ENCODE data around the gene STAT5B.
"Not testable (repeated sequence)": the region's sequence is repeated elsewhere in the genome, so short reads cannot be mapped to it uniquely, and the experiment has no call there.

STAT5B gene

DNA sequence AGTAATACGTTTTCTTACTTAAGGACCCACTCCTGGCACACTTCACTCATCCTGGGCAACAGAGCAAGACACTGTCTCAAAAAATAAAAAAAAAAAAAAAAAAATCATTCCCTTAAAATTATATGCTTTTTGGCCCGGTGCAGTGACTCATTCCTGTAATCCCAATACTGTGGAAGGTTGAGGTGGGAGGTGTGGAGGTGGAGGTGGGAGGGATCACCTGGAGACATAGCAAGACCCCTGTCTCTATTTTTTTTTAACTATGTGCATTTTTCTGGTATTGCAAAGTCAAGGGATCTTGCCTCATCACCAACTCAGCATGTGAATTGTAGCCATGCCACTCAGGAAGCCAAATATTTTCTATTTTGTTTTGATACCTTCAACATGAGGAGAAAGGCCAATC lies 9.7 kb downstream of the STAT5B start:
- no peak for FAIRE-seq

DNA sequence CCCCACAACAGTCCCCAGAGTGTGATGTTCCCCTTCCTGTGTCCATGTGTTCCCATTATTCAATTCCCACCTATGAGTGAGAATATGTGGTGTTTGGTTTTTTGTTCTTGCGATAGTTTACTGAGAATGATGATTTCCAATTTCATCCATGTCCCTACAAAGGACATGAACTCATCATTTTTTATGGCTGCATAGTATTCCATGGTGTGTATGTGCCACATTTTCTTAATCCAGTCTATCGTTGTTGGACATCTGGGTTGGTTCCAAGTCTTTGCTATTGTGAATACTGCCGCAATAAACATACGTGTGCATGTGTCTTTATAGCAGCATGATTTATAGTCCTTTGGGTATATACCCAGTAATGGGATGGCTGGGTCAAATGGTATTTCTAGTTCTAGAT lies 11.8 kb downstream of the STAT5B start:
- not testable (repeated sequence) for FAIRE-seq

DNA sequence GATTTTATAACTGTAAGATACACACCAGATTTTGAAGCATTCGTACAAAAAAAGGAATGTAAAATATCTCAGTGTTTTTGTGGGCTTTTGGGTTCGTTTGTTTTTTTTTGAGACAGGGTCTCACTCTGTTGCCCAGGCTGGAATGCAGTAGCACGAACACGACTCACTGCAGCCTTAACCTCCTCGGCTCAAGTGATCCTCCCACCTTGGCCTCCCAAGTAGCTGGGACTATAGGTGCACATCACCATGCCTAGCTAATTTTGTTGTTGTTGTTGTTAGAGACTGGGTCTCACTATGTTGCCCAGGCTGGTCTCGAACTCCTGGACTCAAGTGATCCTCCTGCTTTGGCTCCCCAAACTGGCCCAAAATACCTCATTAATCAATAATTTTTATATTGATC lies 15.9 kb downstream of the STAT5B start:
- FAIRE-seq: no peak

DNA sequence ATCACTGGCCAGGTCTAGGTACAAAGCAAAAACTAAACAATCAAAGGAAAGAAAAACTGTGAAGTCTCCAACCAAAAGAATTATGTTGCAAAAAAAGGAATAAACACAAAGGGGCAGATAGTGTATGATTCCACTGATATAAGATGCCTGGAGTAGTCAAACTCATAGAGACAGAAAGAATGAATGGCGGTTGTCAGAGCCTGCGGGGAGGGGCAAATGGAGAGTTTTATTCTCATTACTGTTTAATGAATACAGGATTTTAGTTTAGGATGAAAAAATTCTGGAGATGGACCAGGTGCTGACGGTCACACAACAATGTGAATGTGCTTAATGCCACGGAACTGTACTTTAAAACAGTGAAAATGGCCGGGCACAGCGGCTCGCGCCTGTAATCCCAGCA lies 20.7 kb downstream of the STAT5B start:
- FAIRE-seq: no peak

DNA sequence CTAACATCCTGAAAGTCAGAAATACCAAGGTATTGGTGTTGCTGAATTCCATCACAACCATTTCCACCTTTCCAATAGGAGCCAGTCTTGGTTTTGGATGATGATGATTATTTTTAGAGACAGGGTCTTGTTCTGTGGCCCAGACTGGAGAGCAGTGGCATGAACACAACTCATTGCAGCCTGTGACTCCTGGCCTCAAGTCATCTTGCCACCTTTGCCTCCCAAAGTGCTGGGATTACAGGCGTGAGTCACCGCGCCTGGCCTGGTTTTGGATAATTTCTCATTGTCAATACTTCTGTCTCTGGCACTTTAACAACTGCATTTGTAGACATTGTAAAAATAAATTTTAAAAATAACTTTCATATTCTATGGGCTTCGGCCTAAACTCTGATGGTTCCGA lies 22.6 kb downstream of the STAT5B start:
- FAIRE-seq: no peak

DNA sequence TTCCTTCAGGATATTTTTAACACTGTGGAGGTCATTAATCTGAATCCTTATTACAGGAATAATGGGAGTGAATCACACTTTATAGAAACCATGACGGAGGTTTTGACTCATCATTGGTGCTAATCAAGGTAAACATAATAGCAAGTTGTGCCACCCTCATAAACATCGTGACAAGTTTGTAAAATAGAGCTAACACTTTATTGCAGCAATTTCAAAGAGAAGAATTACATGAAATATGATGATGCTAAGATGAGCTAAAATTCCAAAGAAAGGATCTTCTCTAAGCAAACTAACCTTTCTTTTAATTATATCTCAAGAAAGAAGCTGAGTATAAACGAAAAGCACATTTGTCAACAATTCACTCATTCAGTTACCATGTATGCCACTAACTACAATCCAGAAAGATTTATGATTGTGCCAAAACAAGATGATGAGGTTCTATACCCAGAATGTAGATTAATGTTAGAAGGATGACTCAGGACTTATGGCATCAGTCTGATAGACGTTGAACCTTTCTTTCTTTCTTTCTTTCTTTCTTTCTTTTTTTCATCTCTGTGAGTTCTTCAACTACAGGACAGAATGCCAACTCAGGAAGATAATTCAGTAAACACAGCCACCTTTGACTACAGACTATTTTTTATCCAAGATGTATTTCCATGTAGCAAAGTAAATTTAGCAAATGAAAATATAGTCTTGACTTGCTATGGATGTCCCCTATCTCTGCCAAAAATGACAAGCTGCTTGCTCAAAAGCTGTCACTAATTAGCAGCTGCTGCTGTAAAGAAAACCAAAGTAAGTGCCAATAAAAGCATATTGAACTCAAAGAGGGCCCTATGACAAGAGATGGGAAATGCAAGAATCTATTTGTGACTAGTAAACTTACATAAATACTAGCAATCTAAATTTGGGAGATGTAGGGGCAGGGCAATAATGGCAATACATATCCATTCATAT lies 23.3 kb downstream of the STAT5B start:
- FAIRE-seq: no peak

DNA sequence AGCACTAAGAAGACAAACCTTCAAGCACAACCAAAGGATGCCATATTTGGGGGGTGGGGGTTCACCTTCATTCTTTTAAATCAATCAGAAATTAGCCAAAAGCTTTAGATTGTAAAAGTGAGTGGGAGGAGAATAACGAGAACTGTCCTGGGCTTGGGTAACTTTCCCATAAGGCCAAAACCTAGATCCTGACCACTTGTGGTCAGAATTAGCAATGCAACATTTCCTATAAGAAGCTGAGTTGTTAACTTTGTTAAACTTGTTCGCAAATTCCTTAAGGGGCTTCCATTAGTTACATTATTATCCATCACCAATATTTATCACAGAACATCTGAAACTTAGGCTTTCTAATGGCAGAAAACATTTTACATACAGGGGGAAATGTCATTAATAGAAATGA lies 25.1 kb downstream of the STAT5B start:
- no peak for FAIRE-seq

DNA sequence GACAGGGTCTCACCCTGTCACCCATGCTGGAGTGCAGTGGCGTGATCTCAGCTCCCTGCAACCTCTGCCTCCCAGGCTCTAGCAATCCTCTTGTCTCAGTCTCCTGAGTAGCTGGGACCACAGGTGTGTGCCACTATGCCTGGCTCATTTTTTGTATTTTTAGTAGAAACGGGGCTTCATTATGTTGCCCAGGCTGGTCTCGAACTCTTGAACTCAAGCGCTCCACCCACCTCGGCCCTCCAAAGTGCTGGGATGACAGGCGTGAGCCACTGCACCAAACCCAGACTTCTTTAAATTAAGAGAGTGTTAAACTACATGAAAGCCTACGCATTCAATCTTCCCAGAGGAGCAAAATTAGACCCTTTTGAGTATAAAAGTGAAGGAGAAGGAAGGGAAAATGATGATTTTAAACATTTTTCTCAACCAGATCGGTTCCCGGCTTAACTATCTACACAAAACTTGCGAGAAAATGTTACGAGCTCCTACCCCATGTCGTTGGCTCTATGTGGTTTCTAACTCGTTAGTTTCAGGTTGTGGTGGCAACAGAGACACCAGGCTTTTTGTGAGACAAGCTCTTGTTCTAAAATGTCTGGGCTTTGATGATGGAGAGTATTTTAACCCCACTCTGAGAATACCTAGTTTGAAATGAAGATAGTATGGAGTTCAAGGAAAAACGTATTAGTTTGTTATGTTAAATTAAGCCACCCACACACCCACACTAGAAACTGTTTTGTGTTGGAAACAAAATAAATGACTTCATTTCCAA lies 26.3 kb downstream of the STAT5B start:
- FAIRE-seq: no peak

DNA sequence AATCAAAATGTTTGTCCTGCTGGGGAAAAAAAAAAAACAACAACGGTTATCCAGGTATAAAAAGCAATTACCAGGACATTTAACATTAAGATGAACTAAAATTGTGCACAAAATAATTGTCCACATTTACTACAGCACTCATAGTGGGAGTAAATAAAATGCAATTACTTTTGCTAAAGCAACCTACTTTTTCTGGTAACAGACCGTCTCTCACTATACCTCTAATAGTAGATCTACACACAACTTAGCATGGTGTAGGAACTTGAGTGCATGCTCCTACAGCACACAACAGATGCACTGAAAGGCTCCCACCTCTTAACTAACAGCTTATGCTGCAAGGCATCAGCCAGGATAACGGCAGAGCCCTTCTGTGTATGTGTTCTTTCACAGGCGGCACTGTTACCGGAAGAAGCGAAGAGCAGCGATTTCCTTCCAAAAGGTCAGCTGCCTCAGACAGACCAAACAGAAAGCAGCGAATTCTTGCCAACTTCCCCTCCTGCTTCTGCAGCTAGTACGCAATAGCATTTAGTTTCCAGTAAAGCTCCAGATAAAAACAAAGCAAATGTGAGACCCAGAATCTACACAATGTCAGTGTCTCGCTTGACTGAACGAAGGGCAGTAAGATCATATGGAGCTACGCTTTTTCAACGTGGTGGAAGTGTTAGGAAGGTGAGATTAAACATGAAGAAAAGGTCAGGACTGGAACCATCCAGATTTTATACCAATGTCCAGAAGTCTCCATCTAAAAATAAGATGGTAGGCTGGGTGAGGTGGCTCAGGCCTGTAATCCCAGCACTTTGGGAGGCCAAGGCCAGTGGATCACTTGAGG lies 27.6 kb downstream of the STAT5B start:
- no peak for FAIRE-seq

DNA sequence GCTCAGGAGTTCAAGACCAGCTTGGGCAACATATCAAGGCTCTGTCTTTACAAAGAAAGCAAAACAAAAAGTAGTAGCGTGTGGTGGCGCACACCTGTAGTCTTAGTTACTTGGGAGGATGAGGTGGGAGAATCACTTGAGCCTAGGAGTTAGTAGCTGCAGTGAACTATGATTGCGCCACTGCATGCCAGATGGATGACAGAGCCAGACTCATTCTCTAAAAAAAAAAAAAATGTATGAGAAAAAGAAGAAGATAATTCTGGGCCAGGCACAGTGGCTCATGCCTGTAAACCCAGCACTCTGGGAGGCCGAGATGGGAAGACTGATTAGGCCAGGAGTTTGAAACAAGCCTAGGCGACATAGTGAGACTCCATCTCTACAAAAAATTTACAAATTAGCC lies 28.5 kb downstream of the STAT5B start:
- no peak for FAIRE-seq

DNA sequence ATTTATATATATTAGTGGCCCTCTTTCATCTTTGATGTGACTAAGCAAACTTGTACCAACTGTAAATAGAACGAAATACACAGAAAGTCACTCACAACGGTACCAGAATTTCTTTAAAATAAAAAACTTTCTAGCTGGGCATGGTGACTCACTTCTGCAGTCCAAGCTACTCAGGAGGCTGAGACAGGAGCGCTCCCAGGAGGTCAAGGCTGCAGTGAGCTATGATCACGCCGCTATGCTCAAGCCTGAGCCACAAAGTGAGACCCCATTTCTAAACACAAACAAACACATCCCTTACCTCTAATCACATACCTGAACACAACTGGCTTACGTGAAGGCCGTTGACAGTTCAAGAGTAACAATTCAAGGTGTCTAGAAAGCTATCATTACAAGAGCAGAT lies 29.7 kb downstream of the STAT5B start:
- no peak for FAIRE-seq

DNA sequence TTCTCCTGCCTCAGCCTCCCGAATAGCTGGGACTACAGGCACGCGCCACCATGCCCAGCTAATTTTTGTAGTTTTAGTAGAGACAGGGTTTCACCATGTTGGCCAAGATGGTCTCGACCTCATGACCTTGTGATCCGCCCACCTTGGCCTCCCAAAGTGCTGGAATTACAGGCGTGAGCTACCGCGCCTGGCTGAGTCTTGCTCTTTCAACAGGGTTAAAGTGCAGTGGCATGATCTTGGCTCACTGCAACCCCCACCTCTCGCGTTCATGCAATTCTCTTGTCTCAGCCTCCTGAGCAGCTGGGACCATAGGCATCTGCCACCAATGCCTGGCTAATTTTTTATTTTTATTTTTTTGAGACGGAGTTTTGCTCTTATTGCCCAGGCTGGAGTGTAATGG lies 31.0 kb downstream of the STAT5B start:
- FAIRE-seq: not testable (repeated sequence)

DNA sequence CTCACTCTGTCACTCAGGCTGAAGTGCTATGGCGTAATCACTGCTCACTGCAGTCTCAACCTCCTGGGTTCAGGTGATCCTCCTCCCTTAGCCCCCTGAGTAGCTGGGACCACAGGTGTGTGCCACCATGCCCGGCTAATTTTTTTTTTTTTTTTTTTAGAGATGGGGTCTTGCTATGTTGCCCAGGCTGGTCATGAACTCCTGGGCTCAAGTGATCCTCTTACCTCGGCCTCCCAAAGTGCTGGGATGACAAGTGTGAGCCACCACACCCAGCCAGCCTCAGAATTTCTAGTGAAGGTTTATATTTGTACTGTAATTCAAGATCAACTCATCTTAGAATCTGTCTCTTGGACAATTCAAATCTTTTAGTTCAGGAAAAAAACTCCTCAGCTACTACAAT lies 32.1 kb downstream of the STAT5B start:
- FAIRE-seq: not testable (repeated sequence)

DNA sequence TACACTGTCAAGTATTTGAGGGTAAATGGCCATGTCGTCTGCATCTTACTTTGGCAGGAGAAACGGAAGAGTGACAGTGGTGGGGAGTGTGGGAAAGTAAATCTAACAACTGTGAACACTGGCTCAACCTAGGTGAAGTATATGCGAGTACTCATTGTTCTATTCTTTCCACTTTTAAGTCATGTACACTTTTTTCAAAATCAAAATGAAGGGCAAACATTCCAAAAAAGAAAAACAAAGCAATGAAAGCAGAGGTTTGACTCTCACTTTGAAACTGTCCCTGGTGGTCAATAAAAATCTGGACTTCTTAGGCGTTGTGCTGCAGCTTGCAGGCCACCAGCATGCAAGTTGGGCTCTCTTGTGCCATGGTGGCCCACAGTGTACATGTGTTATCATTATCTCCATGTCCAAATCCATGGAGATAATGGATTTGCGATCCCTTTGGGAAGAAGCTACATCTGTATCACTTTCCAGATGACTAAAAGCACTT lies 32.7 kb downstream of the STAT5B start:
- no peak for FAIRE-seq

DNA sequence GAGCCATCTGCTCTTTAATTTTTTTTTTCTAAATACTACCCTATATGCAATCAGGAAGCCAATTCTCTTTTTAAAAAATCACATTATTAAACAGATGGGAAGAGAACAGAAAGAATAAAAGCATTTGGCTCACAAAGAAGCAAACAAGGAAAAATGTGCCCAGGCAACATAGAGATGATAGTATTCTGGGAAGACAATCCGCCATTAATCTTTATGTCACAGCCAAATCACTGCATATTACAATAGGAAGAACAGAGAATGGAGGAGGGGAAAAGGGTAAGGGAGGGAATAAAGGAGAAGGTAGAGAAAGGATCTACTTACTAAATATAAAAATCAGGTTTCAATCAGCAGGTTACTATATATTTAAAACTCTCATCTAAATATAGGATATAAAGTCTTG lies 34.3 kb downstream of the STAT5B start:
- FAIRE-seq: no peak

DNA sequence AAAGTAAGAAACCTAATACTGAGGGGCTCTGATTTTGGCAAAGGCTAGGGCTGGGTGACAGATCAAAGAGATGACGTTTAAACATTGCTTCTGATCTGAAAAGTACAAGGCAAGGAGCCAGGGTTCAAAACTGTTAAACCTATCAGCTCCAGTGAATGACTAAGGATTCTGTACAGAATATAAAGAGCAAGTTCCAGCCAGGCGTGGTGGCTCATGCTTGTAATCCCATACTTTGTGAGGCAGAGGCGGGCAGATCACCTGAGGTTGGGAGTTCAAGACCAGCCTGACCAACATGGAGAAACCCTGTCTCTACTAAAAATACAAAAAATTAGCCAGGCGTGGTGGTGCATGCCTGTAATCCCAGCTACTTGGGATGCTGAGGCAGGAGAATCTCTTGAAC lies 35.3 kb downstream of the STAT5B start:
- not testable (repeated sequence) for FAIRE-seq

DNA sequence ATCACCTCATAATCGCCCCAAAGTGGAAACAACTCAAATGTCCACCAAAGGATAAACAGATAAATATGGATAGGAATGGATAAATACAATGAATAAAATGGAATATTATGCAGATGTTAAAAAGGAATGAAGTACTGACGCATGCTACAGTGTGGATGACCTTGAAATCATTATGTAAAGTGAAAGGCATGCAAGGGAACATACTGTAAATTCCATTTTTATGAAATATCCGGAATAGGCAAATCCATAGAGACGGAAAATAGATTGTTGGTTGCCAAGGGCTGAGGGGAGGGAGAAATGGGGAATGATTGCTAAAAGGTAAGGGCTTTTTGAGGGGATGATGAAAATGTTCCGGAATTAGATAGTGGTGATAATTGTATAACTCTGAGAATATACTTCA lies 36.0 kb downstream of the STAT5B start:
- no peak for FAIRE-seq

DNA sequence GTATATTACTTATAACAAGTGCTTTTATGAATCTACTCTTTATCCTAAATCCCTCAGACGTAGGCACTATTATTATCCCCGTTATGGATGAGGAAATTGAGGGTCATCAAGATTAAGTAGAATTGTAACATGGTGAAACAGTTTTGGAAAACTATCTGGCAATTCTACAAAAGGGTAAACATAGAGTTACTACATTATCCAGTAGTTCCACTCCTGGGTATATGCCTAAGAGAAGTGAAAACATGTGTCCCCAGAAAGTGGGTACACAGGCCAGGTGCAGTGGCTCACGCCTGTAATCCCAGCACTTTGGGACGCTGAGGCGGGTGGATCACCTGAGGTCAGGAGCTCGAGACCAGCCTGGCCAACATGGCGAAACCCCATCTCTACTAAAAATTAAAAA lies 36.6 kb downstream of the STAT5B start:
- FAIRE-seq: not testable (repeated sequence)

DNA sequence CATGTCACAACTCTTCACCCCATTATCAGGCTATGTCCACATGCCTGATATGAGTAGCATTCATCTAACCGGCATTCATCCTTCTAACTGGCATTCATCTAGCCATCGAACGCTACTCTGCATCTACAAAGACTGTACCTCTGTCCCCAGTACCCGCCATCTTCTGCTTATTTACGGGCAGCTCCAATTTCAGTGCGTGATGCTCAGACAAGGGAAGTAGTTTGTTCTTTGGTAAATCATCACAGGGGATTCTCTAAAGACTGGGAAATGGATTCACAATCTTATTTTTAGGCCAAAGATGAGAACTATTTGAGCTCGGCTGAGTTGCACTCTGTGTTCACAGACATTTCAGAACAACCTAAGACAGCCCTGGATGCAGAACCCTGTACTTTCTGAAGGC lies 39.4 kb downstream of the STAT5B start:
- no peak for FAIRE-seq

DNA sequence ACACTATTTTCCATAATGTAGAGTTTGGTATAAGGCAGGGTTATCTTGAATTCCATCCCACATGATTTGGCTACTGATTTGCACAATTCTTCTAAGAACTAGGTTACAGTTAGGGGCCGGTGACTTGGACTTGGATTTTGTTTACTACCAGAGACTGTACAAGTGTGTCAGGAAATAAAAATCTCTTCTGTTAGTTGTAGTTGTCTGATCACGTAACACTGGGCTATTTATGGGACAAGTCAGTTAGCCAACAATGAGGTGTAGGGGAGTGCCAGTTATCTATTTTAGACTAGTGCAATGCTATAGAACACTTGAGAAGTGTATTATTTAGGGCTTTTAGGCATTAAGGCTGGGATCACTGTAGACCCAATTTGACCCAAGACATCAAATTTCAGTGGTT lies 42.2 kb downstream of the STAT5B start:
- no peak for FAIRE-seq

DNA sequence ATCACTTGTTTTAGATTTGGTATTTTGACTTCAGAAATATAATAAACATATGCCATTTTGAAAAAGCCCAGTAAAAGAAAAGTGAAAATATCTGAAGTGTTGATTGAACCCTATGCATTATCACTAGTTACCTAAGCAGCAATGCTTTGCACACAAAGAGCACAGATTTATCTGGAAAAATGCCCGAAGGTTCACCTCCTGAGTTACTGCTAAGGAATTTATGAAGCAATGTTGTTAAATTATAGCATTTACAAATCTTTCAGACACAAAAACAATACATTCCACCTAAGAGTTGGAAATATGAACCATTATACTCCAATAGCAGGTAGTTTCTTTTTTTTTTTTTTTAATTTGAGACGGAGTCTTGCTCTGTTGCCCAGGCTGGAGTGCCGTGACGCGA lies 43.0 kb downstream of the STAT5B start:
- no peak for FAIRE-seq

DNA sequence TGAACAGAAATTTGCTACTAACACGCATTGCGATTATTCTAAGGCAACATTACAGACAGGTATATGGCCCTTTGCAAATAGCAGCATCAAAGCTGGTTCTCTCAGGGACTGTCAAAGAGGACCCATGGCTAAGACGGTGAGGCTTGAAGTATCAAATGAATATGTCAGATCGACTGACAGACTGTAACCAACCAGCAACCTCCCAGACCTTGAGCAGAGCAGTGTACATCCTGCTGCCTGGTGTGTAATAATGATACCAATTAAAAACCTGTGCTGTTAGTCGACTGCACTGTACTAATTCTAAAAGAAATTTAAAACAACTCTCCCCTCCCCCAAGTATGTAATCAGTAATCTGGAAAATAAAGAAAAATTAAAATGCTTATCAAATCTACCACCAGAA lies 46.0 kb downstream of the STAT5B start:
- no peak for FAIRE-seq

Data from A204.1 (cell line).